ENCODE data around the gene IFNA16.
A peak's percentile ranks its signal among the peaks of the same experiment; 100 is the strongest.
"Not testable (repeated sequence)": the region's sequence is repeated elsewhere in the genome, so short reads cannot be mapped to it uniquely, and the experiment has no call there.

Gene IFNA16

GRCh38 chr9:21244836-21245235, 27.7 kb upstream of the IFNA16 start:
- no peaks in the 10 kb centered on the region for H3K4me1 ChIP-seq (ENCODE audit: control insufficient read depth, insufficient read depth, low read length)
- POLR2A ChIA-PET: no interaction called here
- H3K27ac ChIP-seq (ENCODE audit: extremely low read depth, low read depth, low read length): no peak overlapping the region
- H3K9me3 ChIP-seq (ENCODE audit: control insufficient read depth, insufficient read depth, low read depth, low read length): no peaks in the 10 kb centered on the region
- no peak for TF ChIP-seq ZFHX2 (tag by site-specific recombination; conservative IDR thresholded peaks at IDR 0.05)
- TF ChIP-seq GLI4 (tag by site-specific recombination; IDR thresholded peaks at IDR 0.05): no peak
- no peak for TF ChIP-seq ZNF274 (IDR thresholded peaks at IDR 0.05; ENCODE audit: low read length)
- TF ChIP-seq ZNF274 (tag by site-specific recombination; IDR thresholded peaks at IDR 0.05; ENCODE audit: borderline replicate concordance): no peak
- no peak for TF ChIP-seq PRDM6 (tag by site-specific recombination; IDR thresholded peaks at IDR 0.05)
- TF ChIP-seq ZNF324 (tag by site-specific recombination; IDR thresholded peaks at IDR 0.05): no peak
- no peak for TF ChIP-seq ZNF558 (tag by site-specific recombination; IDR thresholded peaks at IDR 0.05)
- no peak for TF ChIP-seq ZNF350 (tag by site-specific recombination; IDR thresholded peaks at IDR 0.05)
- no peak for TF ChIP-seq SP3 (tag by site-specific recombination; IDR thresholded peaks at IDR 0.05)
- TF ChIP-seq ZNF621 (tag by site-specific recombination; IDR thresholded peaks at IDR 0.05): no peak
- no peak overlapping the region for H3K4me3 ChIP-seq (ENCODE audit: low read depth, low read length)
- H3K36me3 ChIP-seq (ENCODE audit: control insufficient read depth in 2 of 2, insufficient read depth in 1 of 2, low read length in 2 of 2): no peaks in the 10 kb centered on the region
- CTCF ChIA-PET: interaction anchor here (0.5 to 1.0 kb wide), 4 partner anchors 9 to 200 kb away, joined by 3 to 4 read pairs (median 3); no protein-coding TSS in a partner anchor

- CTCF ChIA-PET: interaction anchor here (0.6 kb wide), 2 partner anchors 79 to 1265 kb away, joined by 3 to 8 read pairs; no protein-coding TSS in a partner anchor
- POLR2A ChIA-PET: no interaction called here
- TF ChIP-seq WT1 (tag by site-specific recombination; IDR thresholded peaks at IDR 0.05) (no peak), ZNF16 (tag by site-specific recombination; IDR thresholded peaks at IDR 0.05; ENCODE audit: low read depth) (no peak)
- H3K4me1 ChIP-seq (ENCODE audit: control insufficient read depth, insufficient read depth, low read length): no peaks in the 10 kb centered on the region
- no peaks in the 10 kb centered on the region for H3K36me3 ChIP-seq (ENCODE audit: control insufficient read depth in 2 of 2, insufficient read depth in 1 of 2, low read length in 2 of 2)
- H3K27ac ChIP-seq (ENCODE audit: extremely low read depth, low read depth, low read length): no peak within 1 kb of the TSS
- H3K4me3 ChIP-seq (ENCODE audit: low read depth, low read length): no peak within 1 kb of the TSS
- no peaks in the 10 kb centered on the region for H3K9me3 ChIP-seq (ENCODE audit: control insufficient read depth, insufficient read depth, low read depth, low read length)
Observed at GRCh38 chr9:21239911-21240310, 22.8 kb upstream of the IFNA16 start, which contains the start of gene IFNA14. Gene IFNA14 (minus strand): TSS chr9:21240005. CDS start chr9:21239935, 70 bp downstream.

GRCh38 chr9:21236360-21236714, 19.2 kb upstream of the IFNA16 start:
- CTCF ChIA-PET: interaction anchor here (0.6 to 2.7 kb wide), 50 partner anchors 8 to 1239 kb away, joined by 3 to 24 read pairs (median 4); no protein-coding TSS in a partner anchor
- POLR2A ChIA-PET; H3K9me3 ChIP-seq (ENCODE audit: control insufficient read depth, insufficient read depth, low read depth, low read length): not testable (repeated sequence)

GRCh38 chr9:21235468-21236359, 18.6 kb upstream of the IFNA16 start:
- H3K4me3 ChIP-seq (ENCODE audit: low read depth, low read length); H3K9me3 ChIP-seq (ENCODE audit: control insufficient read depth, insufficient read depth, low read depth, low read length); H3K27ac ChIP-seq (ENCODE audit: extremely low read depth, low read depth, low read length); POLR2A ChIA-PET; H3K4me1 ChIP-seq (ENCODE audit: control insufficient read depth, insufficient read depth, low read length); H3K36me3 ChIP-seq (ENCODE audit: control insufficient read depth in 2 of 2, insufficient read depth in 1 of 2, low read length in 2 of 2): not testable (repeated sequence)
- TF ChIP-seq CTCF (tag by site-specific recombination; IDR thresholded peaks at IDR 0.05): peak; percentile 27; the same call in 1 of the 2 replicates
- peak; percentile 80 for TF ChIP-seq ZNF654 (tag by site-specific recombination; IDR thresholded peaks at IDR 0.05; ENCODE audit: low read depth)
- peak; percentile 23; the same call in 1 of the 2 replicates for TF ChIP-seq ZNF664 (tag by site-specific recombination; IDR thresholded peaks at IDR 0.05)
- CTCF ChIA-PET: interaction anchor here (0.6 to 2.7 kb wide), 58 partner anchors 9 to 1238 kb away, joined by 3 to 24 read pairs (median 4); partner anchors contain the start of gene IFNA16

More at GRCh38 chr9:21236360-21236714, 19.2 kb upstream of the IFNA16 start:
- H3K27ac ChIP-seq (ENCODE audit: extremely low read depth, low read depth, low read length); H3K36me3 ChIP-seq (ENCODE audit: control insufficient read depth in 2 of 2, insufficient read depth in 1 of 2, low read length in 2 of 2); H3K4me1 ChIP-seq (ENCODE audit: control insufficient read depth, insufficient read depth, low read length); H3K4me3 ChIP-seq (ENCODE audit: low read depth, low read length): not testable (repeated sequence)
